AG08395 (cell line): ENCODE data around the gene GLP1R.

Experiments used
- DNase-seq: peaks from one replicate; pipeline ENCODE4 v3.0.0; 2012; ENCODE audit warnings: mixed read lengths, low spot score

GLP1R gene

GRCh38 chr6:39062014-39062740 lies 13.6 kb downstream of the GLP1R start:
- DNase-seq, result no peak

GRCh38 chr6:39063526-39063925 lies 14.9 kb downstream of the GLP1R start:
- no peak for DNase-seq

- no peak for DNase-seq
Observed at GRCh38 chr6:39065561-39065960, 17.0 kb downstream of the GLP1R start.

- DNase-seq, result no peak
Observed at GRCh38 chr6:39068391-39068790, 19.8 kb downstream of the GLP1R start.

- no peak for DNase-seq
Observed at GRCh38 chr6:39072830-39073229, 24.2 kb downstream of the GLP1R start.

GRCh38 chr6:39073471-39074355 lies 25.1 kb downstream of the GLP1R start:
- DNase-seq, result no peak

GRCh38 chr6:39074486-39074885 lies 25.9 kb downstream of the GLP1R start:
- DNase-seq, result no peak

GRCh38 chr6:39075010-39075686 lies 26.6 kb downstream of the GLP1R start:
- DNase-seq, result no peak

GRCh38 chr6:39075807-39076622 lies 27.4 kb downstream of the GLP1R start:
- no peak for DNase-seq

- no peak for DNase-seq
Observed at GRCh38 chr6:39076623-39077535, 28.3 kb downstream of the GLP1R start.

GRCh38 chr6:39077882-39078594 lies 29.5 kb downstream of the GLP1R start:
- DNase-seq, result no peak

GRCh38 chr6:39078695-39079094 lies 30.1 kb downstream of the GLP1R start:
- no peak for DNase-seq

GRCh38 chr6:39079197-39080125 lies 30.9 kb downstream of the GLP1R start:
- no peak for DNase-seq

- DNase-seq, result no peak
Observed at GRCh38 chr6:39080246-39080875, 31.8 kb downstream of the GLP1R start.

GRCh38 chr6:39082310-39082709 lies 33.7 kb downstream of the GLP1R start:
- no peak for DNase-seq

- DNase-seq, result no peak
Observed at GRCh38 chr6:39083231-39083634, 34.7 kb downstream of the GLP1R start.

GRCh38 chr6:39084506-39084905 lies 35.9 kb downstream of the GLP1R start:
- no peak for DNase-seq

GRCh38 chr6:39085129-39085797 lies 36.7 kb downstream of the GLP1R start:
- no peak for DNase-seq
